ENCODE data around the gene URB2.
"Not testable (repeated sequence)": the region's sequence is repeated elsewhere in the genome, so short reads cannot be mapped to it uniquely, and the experiment has no call there.

Gene URB2

DNA sequence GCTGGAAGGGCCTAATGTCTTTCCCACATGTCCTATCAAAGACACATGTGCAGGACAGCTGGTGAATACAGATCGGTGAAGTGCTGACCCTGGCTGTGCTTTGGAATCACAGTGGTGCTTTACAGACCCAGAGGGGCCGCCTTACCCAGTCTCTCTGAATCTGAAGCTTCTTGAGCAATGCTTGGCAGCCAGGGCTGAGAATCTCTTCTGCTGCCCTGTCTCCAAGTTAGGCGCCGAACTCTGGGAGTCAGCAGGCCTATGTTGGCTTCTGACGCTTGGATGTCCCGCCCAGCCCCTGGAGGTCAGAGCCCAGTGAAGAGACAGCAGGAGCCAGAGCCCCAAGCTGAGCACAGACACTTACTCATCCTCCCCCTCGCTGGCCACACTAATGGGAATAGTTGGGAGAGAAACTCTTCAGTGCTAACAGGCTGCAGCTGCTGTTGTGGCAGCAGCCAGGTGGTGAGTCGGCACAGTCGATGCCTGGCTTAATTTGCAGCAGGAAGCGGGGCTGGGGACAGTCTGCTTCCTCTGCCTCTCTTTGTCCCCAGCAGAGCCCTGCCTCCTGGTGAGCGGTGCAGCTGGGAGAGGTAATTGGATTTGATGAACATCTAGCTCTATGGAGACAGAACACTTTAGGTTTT is 68.1 kb downstream of the URB2 start:
- TF ChIP-seq, protein P1, sequence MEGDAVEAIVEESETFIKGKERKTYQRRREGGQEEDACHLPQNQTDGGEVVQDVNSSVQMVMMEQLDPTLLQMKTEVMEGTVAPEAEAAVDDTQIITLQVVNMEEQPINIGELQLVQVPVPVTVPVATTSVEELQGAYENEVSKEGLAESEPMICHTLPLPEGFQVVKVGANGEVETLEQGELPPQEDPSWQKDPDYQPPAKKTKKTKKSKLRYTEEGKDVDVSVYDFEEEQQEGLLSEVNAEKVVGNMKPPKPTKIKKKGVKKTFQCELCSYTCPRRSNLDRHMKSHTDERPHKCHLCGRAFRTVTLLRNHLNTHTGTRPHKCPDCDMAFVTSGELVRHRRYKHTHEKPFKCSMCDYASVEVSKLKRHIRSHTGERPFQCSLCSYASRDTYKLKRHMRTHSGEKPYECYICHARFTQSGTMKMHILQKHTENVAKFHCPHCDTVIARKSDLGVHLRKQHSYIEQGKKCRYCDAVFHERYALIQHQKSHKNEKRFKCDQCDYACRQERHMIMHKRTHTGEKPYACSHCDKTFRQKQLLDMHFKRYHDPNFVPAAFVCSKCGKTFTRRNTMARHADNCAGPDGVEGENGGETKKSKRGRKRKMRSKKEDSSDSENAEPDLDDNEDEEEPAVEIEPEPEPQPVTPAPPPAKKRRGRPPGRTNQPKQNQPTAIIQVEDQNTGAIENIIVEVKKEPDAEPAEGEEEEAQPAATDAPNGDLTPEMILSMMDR (IDR thresholded peaks at IDR 0.05; ENCODE audit: control insufficient read depth, extremely low read depth, insufficient read depth), result no peak
- no peak overlapping the region for H3K4me3 ChIP-seq (ENCODE audit: low read depth, low read length)
- no peak for DNase-seq (ENCODE audit: low read depth)

- TF ChIP-seq, protein P1 (IDR thresholded peaks at IDR 0.05; ENCODE audit: control insufficient read depth, extremely low read depth, insufficient read depth), result no peak
- DNase-seq (ENCODE audit: low read depth), result no peak
Measured at GRCh38 chr1:229696385-229696784, 70.3 kb downstream of the URB2 start.

GRCh38 chr1:229699613-229700267 is 73.7 kb downstream of the URB2 start:
- TF ChIP-seq, protein P1 (IDR thresholded peaks at IDR 0.05; ENCODE audit: control insufficient read depth, extremely low read depth, insufficient read depth), result no peak
- H3K4me3 ChIP-seq (ENCODE audit: low read depth, low read length), result no peak overlapping the region
- no peak for DNase-seq (ENCODE audit: low read depth)

More at GRCh38 chr1:229696385-229696784, 70.3 kb downstream of the URB2 start:
- H3K4me3 ChIP-seq (ENCODE audit: low read depth, low read length), result no peak overlapping the region

DNA sequence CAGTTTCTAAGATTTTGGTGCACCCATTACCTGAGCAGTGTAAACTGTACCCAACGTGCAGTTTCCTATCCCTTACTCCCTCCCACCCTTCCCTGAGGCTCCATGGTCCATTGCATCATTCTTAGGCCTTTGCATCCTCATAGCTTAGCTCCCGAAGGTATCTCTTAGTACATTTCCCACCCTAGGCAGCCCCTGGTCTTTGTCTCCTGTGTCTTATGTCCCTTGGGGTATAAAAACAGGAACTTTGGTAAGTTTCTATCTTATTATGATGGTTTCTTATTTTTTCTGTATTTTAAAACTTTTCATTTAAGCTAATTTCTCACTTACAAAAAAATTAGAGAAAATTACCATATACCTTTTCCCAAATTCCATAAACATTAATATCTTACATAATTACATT is 78.1 kb downstream of the URB2 start:
- no peak overlapping the region for H3K4me3 ChIP-seq (ENCODE audit: low read depth, low read length)
- TF ChIP-seq, protein P1 (IDR thresholded peaks at IDR 0.05; ENCODE audit: control insufficient read depth, extremely low read depth, insufficient read depth), result no peak
- DNase-seq (ENCODE audit: low read depth), result no peak

DNA sequence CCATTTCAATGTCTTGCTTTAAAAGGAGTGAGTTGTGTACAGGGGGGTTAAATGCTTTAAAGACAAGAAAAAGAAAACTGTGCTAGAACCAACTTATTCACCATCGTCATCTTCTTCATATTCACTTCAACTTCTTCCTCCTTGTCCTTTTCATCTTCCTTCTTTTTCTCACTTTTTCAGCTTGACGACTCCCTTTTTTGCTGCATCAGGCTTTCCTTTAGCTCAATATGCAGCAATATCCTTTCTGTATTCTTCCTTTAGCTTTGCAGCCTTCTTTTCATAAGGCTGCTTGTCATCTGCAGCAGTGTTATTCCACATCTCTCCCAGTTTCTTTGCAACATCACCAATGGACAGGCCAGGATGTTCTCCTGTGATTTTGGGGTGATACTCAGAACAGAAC is 79.1 kb downstream of the URB2 start:
- not testable (repeated sequence) for DNase-seq (ENCODE audit: low read depth); H3K4me3 ChIP-seq (ENCODE audit: low read depth, low read length)

DNA sequence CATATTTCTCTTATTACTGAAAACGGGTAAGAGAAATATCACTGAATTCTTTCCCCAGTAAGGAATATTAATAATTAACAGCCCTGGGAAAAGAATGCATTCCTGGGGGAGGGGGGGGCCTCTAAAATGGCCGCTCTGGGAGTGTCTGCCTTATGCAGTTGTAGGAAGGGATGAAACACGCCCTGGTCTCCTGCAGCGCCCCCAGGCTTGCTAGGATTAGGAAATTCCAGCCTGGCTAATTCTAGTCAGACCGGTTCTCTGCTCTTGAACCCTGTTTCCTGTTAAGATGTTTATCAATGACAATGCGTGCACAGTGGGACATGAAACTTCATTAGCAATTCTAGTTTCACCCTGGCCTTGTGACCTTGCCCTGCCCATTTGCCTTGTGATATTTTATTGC is 81.1 kb downstream of the URB2 start:
- H3K4me3 ChIP-seq (ENCODE audit: low read depth, low read length); DNase-seq (ENCODE audit: low read depth): not testable (repeated sequence)

DNA sequence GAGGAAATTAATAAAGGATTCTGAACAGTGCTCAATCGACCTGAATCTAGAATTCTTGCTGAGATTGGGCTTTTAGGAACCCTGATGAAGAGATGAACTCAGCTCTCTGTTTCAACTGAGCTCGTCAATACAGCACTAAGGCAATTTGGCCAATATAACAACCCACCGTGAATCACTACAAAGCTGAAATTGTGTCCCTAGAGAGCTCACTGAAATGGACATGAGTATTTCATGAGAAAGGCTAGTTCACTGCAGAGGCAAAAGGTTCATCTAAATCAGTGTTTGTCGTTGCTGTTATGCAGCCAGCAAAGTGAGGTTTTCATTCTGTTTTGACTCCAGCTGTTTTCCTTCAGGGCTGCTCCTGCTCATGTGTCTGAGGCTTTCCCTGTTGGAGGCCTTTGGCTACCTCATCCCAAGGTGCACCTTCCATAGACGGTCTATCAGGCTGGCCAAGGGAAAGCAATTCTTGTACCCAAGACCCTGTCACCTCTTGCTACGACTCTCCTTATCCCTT is 83.5 kb downstream of the URB2 start:
- DNase-seq (ENCODE audit: low read depth), result no peak
- no peak overlapping the region for H3K4me3 ChIP-seq (ENCODE audit: low read depth, low read length)
- TF ChIP-seq, protein P1 (IDR thresholded peaks at IDR 0.05; ENCODE audit: control insufficient read depth, extremely low read depth, insufficient read depth), result no peak
